ENCODE measurements around the gene USP32.

The USP32 gene

GRCh38 chr17:60149691-60150582, 242.0 kb downstream of the USP32 start, which contains the start of gene CA4:
Gene CA4, plus strand, starts transcription at chr17:60149973. Its CDS starts 62 bp downstream, at chr17:60150035.
- DNase-seq, result no peak

DNA sequence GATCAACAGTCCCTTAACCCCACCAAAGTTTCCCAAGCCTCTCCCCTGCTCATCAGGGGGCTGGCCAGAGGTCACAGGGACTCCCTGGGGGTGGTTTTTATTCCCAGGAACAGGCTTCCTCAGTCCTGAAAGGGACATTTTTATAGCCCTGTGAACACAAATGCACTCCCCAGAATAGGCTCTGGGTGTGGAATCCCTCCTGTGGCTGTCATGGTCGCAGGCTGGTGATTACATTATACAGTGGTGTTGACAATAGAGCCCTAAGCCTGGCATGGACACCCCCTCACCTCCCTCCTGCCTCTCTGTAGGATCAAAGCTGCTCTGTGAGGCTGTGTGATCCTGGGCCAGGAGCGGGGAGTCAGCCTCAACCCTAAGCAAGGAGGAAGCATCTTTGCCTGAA, 243.6 kb downstream of the USP32 start:
- no peak for DNase-seq

DNA sequence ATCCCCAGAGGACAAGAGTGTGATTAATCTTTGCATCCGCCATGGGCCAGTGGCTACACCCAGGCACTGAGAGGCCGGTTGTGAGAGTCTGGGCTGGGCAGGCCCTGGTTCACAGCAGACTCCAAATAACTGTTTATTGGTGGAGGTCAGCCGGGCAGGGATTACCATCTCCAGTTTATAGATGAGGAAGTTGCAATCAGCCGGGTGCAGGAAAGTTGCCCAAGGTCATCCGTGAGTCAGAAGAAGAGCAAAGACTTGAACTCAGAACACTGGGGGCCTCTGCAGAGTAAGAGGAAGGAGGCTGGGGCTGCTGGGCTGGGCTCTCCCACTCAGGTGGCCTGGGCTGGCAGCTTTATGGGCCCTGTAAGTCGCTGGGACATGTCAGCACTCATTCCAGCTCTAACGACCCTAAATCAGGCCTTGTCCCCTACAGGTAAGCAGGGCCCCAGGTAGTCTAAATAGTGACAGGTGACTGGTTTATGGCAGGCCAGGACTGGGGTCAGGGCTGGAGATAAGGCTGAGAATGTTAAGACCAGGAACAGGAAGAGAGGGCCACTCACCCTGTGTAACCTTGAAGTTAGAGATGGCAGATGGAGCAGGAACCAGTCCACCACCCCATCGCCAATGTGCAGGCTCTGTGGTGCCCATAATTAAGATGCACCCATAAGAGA, 244.2 kb downstream of the USP32 start:
- DNase-seq, result no peak

DNA sequence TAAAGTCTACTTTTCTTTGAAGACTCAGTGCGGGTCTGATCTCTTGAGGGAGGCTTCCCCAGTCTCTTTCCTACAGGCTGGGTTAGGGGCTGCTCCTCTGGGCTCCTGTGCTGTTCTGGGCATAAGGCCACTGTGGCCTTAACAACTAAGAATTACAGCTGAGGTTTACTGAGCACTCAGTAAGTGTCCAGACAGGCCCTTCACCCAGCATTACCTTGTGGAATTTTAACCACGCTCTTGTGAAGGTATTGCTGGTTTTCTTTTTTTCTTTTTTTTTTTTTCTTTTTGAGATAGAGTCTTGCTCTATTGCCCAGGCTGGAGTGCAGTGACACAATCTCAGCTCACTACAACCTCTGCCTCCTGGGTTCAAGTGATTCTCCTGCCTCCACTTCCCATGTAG, 245.7 kb downstream of the USP32 start:
- DNase-seq, result no peak

DNA sequence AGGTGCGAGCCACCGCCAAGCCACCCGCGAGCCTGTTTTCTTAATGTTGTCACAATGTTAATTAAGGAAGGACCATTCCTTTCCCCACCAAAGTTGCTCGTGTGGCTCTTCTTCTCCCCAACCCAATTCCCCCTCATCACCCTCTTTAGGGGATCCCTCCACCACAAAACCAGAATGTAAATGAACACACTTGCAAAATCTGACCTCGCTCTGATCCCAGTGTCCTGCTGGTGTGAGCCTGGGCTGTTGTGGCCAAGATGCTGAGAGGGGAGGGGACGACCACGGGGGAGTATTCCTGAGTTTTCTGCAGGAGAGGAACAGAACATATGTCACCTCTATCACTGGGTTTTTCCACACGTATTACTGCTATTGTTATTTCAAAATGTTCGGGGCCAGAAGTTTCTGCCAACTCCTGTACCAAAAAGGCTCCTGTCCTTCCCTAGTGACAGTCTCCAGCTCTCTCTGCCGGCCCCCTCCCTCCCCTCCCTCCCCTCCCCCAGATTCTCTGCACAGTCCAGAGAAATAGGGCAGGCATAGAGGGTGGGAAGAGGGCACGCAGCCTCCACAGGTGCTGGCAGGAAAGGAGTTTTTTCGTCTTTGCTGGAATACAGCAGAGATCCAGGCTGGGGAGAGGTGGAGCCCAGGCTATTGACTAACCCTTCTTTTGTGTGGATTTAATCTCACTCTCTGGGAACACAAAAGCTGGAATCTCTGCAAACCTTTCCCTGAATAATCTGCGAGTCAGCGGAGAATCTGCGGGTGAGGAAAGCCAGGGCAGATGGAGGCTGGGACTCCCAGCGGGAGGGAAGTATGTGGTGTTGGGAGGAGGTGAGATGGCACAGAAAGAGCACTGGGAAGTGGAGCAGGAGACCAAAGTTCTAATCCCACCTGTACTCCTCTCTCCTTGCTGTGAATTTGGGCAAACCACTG, 246.7 kb downstream of the USP32 start:
- peak in 1 of 14 donors; percentile 95 for DNase-seq

GRCh38 chr17:60142872-60143499, 248.9 kb downstream of the USP32 start:
- peak in 10 of 14 donors; percentile 18 to 67 (median 39) for DNase-seq

DNA sequence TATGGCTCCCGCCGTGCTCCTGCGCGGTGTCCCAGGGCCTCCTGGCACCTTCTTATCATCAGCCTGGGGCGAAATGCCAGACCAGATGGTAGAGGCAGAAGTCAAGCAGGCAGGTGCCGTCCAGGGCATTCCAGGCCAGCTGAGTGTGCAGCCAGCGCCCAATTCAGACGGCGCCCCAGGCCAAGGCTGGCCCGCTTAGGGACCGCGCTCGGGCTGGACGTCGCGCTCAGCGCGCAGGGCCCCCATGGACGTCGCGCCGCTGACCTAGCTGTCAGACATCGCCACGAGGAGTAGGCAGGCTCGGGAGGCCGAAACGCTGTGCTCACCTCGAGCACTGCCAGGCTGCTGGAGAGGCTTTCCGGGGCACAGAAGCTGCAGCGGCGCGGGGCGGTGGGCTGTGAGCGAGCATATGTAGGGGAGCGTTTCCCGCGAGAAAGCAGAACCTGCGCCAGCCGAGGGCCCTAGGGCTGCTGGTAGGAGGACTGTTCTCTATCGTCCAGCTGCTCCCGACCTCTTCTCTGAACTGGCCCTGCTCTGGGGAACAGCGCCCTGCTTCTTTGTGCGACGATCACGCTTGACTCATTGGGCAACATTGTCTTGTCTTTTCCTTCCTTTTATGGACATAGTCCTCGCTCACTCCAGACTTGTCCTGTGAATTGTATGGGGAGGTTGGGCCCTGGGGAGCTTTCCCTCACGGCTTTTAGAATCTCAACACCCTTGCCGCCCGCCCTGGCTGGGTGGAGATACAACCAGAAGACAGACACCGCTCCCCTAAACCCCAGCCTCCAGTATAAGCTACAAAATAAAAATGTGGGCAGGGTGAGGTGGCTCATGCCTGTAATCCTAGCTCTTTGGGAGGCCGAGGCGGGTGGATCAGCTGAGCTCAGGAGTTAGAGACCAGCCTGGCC, 250.6 kb downstream of the USP32 start:
- DNase-seq, result peak in 1 of 14 donors; percentile 90

- peak in 7 of 14 donors; percentile 11 to 60 (median 21) for DNase-seq
These were observed 252.3 kb downstream of the USP32 start for GRCh38 chr17:60139438-60140285.

DNA sequence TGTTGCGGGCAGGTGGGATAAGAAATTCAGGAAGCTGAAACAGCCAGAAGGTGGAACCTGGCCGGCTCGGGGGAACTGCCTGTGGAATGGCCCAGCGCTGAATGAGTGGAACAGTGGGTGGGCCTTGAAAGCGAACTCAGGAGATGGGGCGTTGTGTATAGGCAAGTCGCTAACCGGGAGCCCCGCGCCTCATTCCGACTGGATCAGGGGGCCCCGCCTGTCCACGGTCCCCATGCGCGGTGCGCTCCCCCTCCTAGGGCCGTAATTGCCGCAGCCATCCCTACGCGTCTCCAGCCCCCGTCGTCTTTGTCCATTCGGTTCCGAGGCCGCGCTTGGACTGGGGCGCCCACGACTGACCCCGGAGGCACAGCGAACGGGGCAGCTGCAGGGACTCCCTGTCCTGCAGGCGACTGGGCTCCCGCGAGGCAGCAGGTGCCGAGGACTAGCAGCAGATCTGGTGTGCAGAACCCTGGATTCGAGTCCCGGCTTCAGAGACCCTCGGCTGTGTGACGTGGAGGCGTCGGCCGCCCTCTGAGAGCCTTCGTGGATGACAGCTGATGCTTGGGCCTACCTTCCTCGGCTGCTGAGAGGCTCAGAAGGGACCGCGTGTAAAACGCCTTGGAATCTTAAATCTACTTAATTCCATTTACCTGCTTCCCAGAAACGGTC, 253.0 kb downstream of the USP32 start:
- DNase-seq, result no peak

GRCh38 chr17:60137731-60138130, 254.2 kb downstream of the USP32 start:
- no peak for DNase-seq

DNA sequence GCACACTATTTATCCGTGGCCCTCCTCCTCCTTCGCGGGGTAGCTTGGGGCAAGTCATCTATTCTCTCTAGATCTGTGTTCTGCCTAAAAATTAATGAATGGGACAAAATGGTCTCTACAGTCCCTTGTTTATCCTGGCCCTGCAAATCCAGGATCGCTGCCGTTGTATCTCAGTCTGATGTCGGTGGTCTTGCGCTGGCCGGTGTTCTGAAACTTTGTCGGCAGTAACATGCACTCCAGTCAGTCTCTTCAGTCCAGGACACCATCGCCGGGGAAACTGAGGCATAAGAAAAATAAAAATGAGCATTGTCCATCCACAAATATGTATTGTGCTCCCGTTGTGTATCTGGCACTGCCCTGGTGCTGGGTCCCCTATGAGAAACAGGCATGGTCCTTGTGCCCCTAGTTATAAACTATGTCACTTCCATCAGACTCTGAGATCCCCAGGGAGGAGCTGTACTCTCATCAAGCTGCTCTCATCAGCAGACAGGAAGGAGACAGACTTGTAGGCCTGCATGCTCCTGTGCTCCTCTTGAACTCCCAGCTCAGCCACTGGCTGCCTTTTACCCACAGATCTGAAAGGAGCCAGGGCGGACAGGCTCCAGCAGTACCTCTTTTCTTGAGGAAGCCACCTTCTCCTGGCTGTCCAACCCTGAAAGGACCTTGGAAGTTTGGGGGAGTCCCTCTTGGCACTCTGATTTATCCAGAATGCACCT, 255.8 kb downstream of the USP32 start:
- DNase-seq, result no peak

GRCh38 chr17:60135151-60135950, 256.6 kb downstream of the USP32 start:
- DNase-seq, result peak; percentile 22 to 94 (median 84)

- no peak for DNase-seq
These were observed 257.4 kb downstream of the USP32 start for GRCh38 chr17:60134396-60135150.

DNA sequence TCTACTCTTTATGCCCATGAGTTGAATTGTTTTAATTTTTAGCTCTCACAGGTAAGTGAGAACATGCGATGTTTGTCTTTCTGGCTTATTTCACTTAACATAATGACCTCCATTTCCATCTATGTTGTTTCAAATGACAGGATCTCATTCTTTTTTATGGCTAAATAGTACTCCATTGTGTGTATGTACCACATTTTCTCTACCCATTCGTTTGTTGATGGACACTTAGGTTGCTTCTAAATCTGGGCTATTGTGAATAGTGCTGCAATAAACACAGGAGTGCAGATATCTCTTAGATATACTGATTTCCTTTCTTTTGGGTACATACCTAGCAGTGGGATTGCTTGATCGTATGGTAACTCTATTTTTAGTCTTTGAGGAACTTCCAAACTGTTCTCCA, 261.5 kb downstream of the USP32 start:
- no peak for DNase-seq

GRCh38 chr17:60129164-60129563, 262.8 kb downstream of the USP32 start:
- no peak for DNase-seq
